NCI-H82 (cell line): ENCODE measurements around the gene TMEM134.
"Not testable (repeated sequence)": the region's sequence is repeated elsewhere in the genome, so short reads cannot be mapped to it uniquely, and the experiment has no call there.

Experiments
- DNase-seq: peaks from one replicate; lab custom pipeline; 2025; lab: John Stamatoyannopoulos, UW

TMEM134 gene

GRCh38 chr11:67438158-67438902 is 30.7 kb downstream of the TMEM134 start:
- no peak for DNase-seq

GRCh38 chr11:67437809-67438157 is 31.3 kb downstream of the TMEM134 start:
- DNase-seq, result no peak

- no peak for DNase-seq
Observed at GRCh38 chr11:67437082-67437808, 31.8 kb downstream of the TMEM134 start, which contains the start of gene PTPRCAP. TSS of gene PTPRCAP (minus strand) at chr11:67437682. CDS start at chr11:67437619, 63 bp downstream.

- DNase-seq, result peak; percentile 38
Observed at GRCh38 chr11:67436459-67437081, 32.5 kb downstream of the TMEM134 start.

GRCh38 chr11:67435727-67436458 is 33.2 kb downstream of the TMEM134 start:
- no peak for DNase-seq

- DNase-seq, result no peak
Observed at GRCh38 chr11:67435031-67435726, 33.9 kb downstream of the TMEM134 start.

GRCh38 chr11:67434395-67434881 is 34.6 kb downstream of the TMEM134 start:
- DNase-seq, result no peak

- no peak for DNase-seq
Observed at GRCh38 chr11:67433536-67434394, 35.3 kb downstream of the TMEM134 start.

- no peak for DNase-seq
Observed at GRCh38 chr11:67432655-67433349, 36.2 kb downstream of the TMEM134 start.

GRCh38 chr11:67431346-67432249 is 37.5 kb downstream of the TMEM134 start:
- DNase-seq, result no peak

GRCh38 chr11:67429722-67430121 is 39.3 kb downstream of the TMEM134 start:
- no peak for DNase-seq

- DNase-seq, result peak; percentile 49
Observed at GRCh38 chr11:67429038-67429668, 39.9 kb downstream of the TMEM134 start.

- DNase-seq, result peak; percentile 97
Observed at GRCh38 chr11:67428052-67429001, 40.7 kb downstream of the TMEM134 start, which contains the start of gene RPS6KB2. TSS of gene RPS6KB2 (plus strand) at chr11:67428494. CDS start at chr11:67428546, 52 bp downstream.

- DNase-seq, result not testable (repeated sequence)
Observed at GRCh38 chr11:67427364-67427859, 41.6 kb downstream of the TMEM134 start.

- DNase-seq, result no peak
Observed at GRCh38 chr11:67423891-67424613, 45.0 kb downstream of the TMEM134 start.

GRCh38 chr11:67423466-67423865 is 45.6 kb downstream of the TMEM134 start:
- no peak for DNase-seq
